Liver (tissue), 9 donors: ENCODE measurements around the gene CCBE1. TPM values are rescaled to one million over a fixed set of nuclear protein-coding genes. Genes with fewer than 3 reads are reported as not detected.

Experiments used
- DNase-seq: peaks from one replicate; pipeline ENCODE4 v3.0.0-alpha.2; 2017; ENCODE audit warnings: low spot score
- H3K27ac ChIP-seq, 2 donors: one replicate each; pipeline ENCODE4 v1.7.0; 2013; ENCODE audit warnings: inconsistent platforms in 2 of 2, low read length in 2 of 2, control low read depth in 1 of 2, low read depth in 1 of 2, mild to moderate bottlenecking in 1 of 2
- H3K27me3 ChIP-seq, 4 donors: one replicate each; pipeline versions ENCODE4 v1.6.1 to v1.7.0; 2013; ENCODE audit warnings: low read length in 3 of 4, inconsistent platforms in 1 of 4, mild to moderate bottlenecking in 1 of 4, moderate library complexity in 1 of 4; ENCODE audit not compliant: control insufficient read depth in 4 of 4, insufficient read depth in 4 of 4
- H3K36me3 ChIP-seq, 4 donors: one replicate each; pipeline versions ENCODE4 v1.6.1 to v1.7.0; 2013; ENCODE audit warnings: low read length in 3 of 4, mild to moderate bottlenecking in 3 of 4, low read depth in 1 of 4, moderate library complexity in 1 of 4; ENCODE audit not compliant: control insufficient read depth in 4 of 4, insufficient read depth in 3 of 4
- H3K4me1 ChIP-seq, 4 donors: one replicate each; pipeline versions ENCODE4 v1.6.1 to v1.7.0; 2013; ENCODE audit warnings: low read length in 3 of 4, mild to moderate bottlenecking in 3 of 4, moderate library complexity in 1 of 4; ENCODE audit not compliant: control insufficient read depth in 4 of 4, insufficient read depth in 4 of 4
- H3K4me3 ChIP-seq, 3 donors: one replicate each; pipeline versions ENCODE4 v1.6.1 to v1.7.0; 2013; ENCODE audit warnings: low read length in 3 of 3, control low read depth in 1 of 3, low read depth in 1 of 3, mild to moderate bottlenecking in 1 of 3
- H3K9ac ChIP-seq, 2 donors: one replicate each; pipeline ENCODE4 v1.7.0; 2013; ENCODE audit warnings: low read length in 2 of 2, mild to moderate bottlenecking in 2 of 2, moderate library complexity in 2 of 2, control low read depth in 1 of 2, low read depth in 1 of 2
- H3K9me3 ChIP-seq, 4 donors: one replicate each; pipeline versions ENCODE4 v1.6.1 to v1.7.0; 2013; ENCODE audit warnings: low read length in 3 of 4; ENCODE audit not compliant: control insufficient read depth in 4 of 4
- ATF3 ChIP-seq: IDR thresholded peaks from 2 replicates; pipeline ENCODE4 v1.6.1; 2016; ENCODE audit warnings: antibody characterized with exemption
- EGR1 ChIP-seq, 2 donors: IDR thresholded peaks; 2 replicates each; pipeline ENCODE4 v1.6.1; 2016 to 2018; ENCODE audit warnings: antibody characterized with exemption in 2 of 2, low read depth in 2 of 2
- FOXA1 ChIP-seq: IDR thresholded peaks from 2 replicates; pipeline ENCODE4 v1.6.1; 2016; ENCODE audit warnings: antibody characterized with exemption
- FOXA2 ChIP-seq: IDR thresholded peaks from 2 replicates; pipeline ENCODE4 v1.6.1; 2016; ENCODE audit warnings: antibody characterized with exemption
- GABPA ChIP-seq, 2 donors: IDR thresholded peaks in 1 of 2; conservative IDR thresholded peaks in 1 of 2; 2 replicates each; pipeline ENCODE4 v1.6.1; 2016; ENCODE audit warnings: antibody characterized with exemption in 2 of 2, mild to moderate bottlenecking in 1 of 2, moderate library complexity in 1 of 2
- NR2F2 ChIP-seq: IDR thresholded peaks from 2 replicates; pipeline ENCODE4 v1.6.1; 2016; ENCODE audit warnings: antibody characterized with exemption
- RAD21 ChIP-seq, 2 donors: IDR thresholded peaks; 2 replicates each; pipeline ENCODE4 v1.6.1; 2016; ENCODE audit warnings: antibody characterized with exemption in 2 of 2, mild to moderate bottlenecking in 2 of 2
- RXRA ChIP-seq, 2 donors: IDR thresholded peaks; 2 replicates each; pipeline ENCODE4 v1.6.1; 2017 to 2018; ENCODE audit warnings: antibody characterized with exemption in 2 of 2, mild to moderate bottlenecking in 1 of 2
- SP1 ChIP-seq: IDR thresholded peaks from 2 replicates; pipeline ENCODE4 v1.6.1; 2018; ENCODE audit warnings: antibody characterized with exemption, mild to moderate bottlenecking
- YY1 ChIP-seq: IDR thresholded peaks from 2 replicates; pipeline ENCODE4 v1.6.1; 2016; ENCODE audit warnings: antibody characterized with exemption, mild to moderate bottlenecking
- WGBS: extraction: QIAGEN DNeasy Blood & Tissue Kit; methylation state at CpG from one replicate; pipeline ENCODE4 v1.1.7; 2013; 5-methylcytosine and 5-hydroxymethylcytosine counted together
- polyA plus RNA-seq, 2 donors: library from polyadenylated mRNA; stranded (reverse) in 1 of 2; unstranded in 1 of 2; fragments of 200-250 nt in 1 of 2; fragments of >200 nt in 1 of 2; fragmentation: Nextera tagmentation in 1 of 2; extraction: Ambion mirVana in 1 of 2; gene quantifications; one replicate each; pipeline versions ENCODE4 v1.2.1 to v1.2.3, GENCODE V29; 2013 to 2015
- total RNA-seq, 2 donors: library from RNA; depleted of rRNA; stranded (reverse); fragments of >200 nt; gene quantifications; one replicate each; pipeline ENCODE4 v1.2.3, GENCODE V29; 2014
- TF ChIP-seq, protein P1 (sequence below): IDR thresholded peaks from 2 replicates; pipeline ENCODE4 v1.6.1; 2016; ENCODE audit warnings: antibody characterized with exemption
- TF ChIP-seq, protein P2 (sequence below): IDR thresholded peaks from 2 replicates; pipeline ENCODE4 v1.6.1; 2016; ENCODE audit warnings: antibody characterized with exemption, mild to moderate bottlenecking
- donor health status: healthy.
- donor health status: healthy.
- donor health status: healthy.
- donor health status: healthy.
- donor health status: healthy.

The CCBE1 gene
- total and polyA plus RNA-seq, 4 donors: 1.8 to 2.6 (median 2.2) TPM

DNA sequence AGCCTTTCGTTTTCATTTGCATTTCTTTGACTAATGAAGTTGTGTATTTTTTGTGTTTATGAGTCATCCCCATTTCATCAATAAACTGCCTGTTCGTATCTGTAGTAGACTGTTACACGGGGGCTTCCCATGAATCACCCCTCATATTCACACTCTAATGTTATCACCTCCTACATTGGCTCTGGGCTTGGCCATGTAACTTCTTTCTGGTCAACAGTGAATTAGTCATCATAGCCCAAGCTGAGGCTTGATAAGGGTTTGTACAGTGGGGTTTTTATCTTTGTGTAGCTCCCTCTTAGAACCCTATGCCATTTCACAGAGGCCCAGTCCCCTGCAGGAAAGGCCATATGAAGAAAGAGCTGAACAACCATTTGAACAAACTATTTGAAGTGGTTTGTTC, 151.0 kb downstream of the CCBE1 start:
- Histone ChIP-seq H3K9ac (no peak overlapping the region), H3K36me3 (no peaks in the 10 kb centered on the region), H3K27ac (no peak overlapping the region), H3K4me3 (no peak overlapping the region), H3K4me1 (peaks cover 0 to 2% (median 0%) of the 10 kb centered on the region in 4 donors), H3K27me3 (no peaks in the 10 kb centered on the region), H3K9me3 (no peaks in the 10 kb centered on the region)
- TF ChIP-seq, protein P1, sequence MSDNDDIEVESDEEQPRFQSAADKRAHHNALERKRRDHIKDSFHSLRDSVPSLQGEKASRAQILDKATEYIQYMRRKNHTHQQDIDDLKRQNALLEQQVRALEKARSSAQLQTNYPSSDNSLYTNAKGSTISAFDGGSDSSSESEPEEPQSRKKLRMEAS: no peak
- TF ChIP-seq SP1: no peak
- TF ChIP-seq FOXA2: no peak
- no peak for TF ChIP-seq YY1
- TF ChIP-seq, protein P2, sequence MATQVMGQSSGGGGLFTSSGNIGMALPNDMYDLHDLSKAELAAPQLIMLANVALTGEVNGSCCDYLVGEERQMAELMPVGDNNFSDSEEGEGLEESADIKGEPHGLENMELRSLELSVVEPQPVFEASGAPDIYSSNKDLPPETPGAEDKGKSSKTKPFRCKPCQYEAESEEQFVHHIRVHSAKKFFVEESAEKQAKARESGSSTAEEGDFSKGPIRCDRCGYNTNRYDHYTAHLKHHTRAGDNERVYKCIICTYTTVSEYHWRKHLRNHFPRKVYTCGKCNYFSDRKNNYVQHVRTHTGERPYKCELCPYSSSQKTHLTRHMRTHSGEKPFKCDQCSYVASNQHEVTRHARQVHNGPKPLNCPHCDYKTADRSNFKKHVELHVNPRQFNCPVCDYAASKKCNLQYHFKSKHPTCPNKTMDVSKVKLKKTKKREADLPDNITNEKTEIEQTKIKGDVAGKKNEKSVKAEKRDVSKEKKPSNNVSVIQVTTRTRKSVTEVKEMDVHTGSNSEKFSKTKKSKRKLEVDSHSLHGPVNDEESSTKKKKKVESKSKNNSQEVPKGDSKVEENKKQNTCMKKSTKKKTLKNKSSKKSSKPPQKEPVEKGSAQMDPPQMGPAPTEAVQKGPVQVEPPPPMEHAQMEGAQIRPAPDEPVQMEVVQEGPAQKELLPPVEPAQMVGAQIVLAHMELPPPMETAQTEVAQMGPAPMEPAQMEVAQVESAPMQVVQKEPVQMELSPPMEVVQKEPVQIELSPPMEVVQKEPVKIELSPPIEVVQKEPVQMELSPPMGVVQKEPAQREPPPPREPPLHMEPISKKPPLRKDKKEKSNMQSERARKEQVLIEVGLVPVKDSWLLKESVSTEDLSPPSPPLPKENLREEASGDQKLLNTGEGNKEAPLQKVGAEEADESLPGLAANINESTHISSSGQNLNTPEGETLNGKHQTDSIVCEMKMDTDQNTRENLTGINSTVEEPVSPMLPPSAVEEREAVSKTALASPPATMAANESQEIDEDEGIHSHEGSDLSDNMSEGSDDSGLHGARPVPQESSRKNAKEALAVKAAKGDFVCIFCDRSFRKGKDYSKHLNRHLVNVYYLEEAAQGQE: no peak
- no peak for TF ChIP-seq GABPA (IDR thresholded peaks at IDR 0.05 in 1 of 2, conservative IDR thresholded peaks at IDR 0.05 in 1 of 2)
- WGBS: 64% methylated on average over 3 of the region's 3 CpGs
- DNase-seq: no peak

DNA sequence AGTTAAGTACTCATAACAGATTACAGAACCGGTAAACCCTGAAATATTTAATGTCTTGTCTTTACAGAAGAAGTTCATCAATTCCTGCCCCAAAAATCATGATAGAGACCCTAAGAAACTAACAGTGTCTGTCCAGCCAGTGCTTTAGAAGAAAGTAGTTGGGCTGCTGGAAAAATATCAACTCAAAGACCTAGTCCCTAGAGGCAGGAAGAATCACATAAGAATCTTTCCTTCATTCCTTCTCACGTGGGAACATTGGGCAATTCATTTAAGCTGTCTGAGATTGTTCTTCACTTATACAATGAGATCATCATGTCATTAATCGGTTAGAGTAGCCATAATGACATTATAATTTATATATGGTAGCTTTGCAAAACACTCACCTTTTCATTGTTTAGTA, 156.4 kb downstream of the CCBE1 start:
- 62% methylated on average over 3 of the region's 3 CpGs for WGBS
- no peaks in the 10 kb centered on the region for H3K27me3 ChIP-seq
- no peak for DNase-seq
- TF ChIP-seq RAD21 (IDR thresholded peaks at IDR 0.05) (no peak), RXRA (IDR thresholded peaks at IDR 0.05) (no peak), NR2F2 (no peak)
- H3K9me3 ChIP-seq: peaks cover 0 to 2% (median 0%) of the 10 kb centered on the region in 4 donors
- no peaks in the 10 kb centered on the region for H3K4me1 ChIP-seq
- H3K27ac ChIP-seq: no peak overlapping the region
- no peak overlapping the region for H3K9ac ChIP-seq
- no peak overlapping the region for H3K4me3 ChIP-seq
- H3K36me3 ChIP-seq: no peaks in the 10 kb centered on the region

GRCh38 chr18:59540346-59540745, 156.9 kb downstream of the CCBE1 start:
- Histone ChIP-seq H3K4me3 (no peak overlapping the region), H3K9ac (no peak overlapping the region), H3K9me3 (peaks cover 0 to 2% (median 0%) of the 10 kb centered on the region in 4 donors), H3K27me3 (no peaks in the 10 kb centered on the region), H3K36me3 (no peaks in the 10 kb centered on the region), H3K27ac (no peak overlapping the region), H3K4me1 (no peaks in the 10 kb centered on the region)
- no peak for DNase-seq
- TF ChIP-seq EGR1 (IDR thresholded peaks at IDR 0.05; ENCODE audit: low read depth in 2 of 2) (no peak), SP1 (no peak)

GRCh38 chr18:59539108-59539507, 158.1 kb downstream of the CCBE1 start:
- Histone ChIP-seq H3K27me3 (peaks cover 0 to 2% (median 0%) of the 10 kb centered on the region in 4 donors), H3K27ac (no peak overlapping the region), H3K9me3 (peaks cover 0 to 2% (median 0%) of the 10 kb centered on the region in 4 donors), H3K9ac (no peak overlapping the region), H3K36me3 (no peaks in the 10 kb centered on the region), H3K4me3 (no peak overlapping the region), H3K4me1 (no peaks in the 10 kb centered on the region)
- WGBS: 84% methylated on average over 4 of the region's 4 CpGs
- DNase-seq: no peak
- TF ChIP-seq, protein P1: no peak
- TF ChIP-seq FOXA1 (no peak), SP1 (no peak), ATF3 (no peak)
